Tibial nerve (tissue), 4 donors: ENCODE results near the gene PTPA. TPM values are rescaled to one million over a fixed set of nuclear protein-coding genes. Genes with fewer than 3 reads are reported as not detected.

Experiments used
- DNase-seq, 2 donors: peaks; one replicate each; pipeline ENCODE4 v3.0.0-alpha.2; 2019; ENCODE audit warnings: low spot score in 2 of 2
- H3K27ac ChIP-seq, 4 donors: fragments of 200-600 bp; sonication (generic) in 3 of 4; one replicate each; pipeline ENCODE4 v1.5.1; 2017 to 2019; ENCODE audit warnings: mild to moderate bottlenecking in 1 of 4
- H3K27me3 ChIP-seq, 2 donors: fragments of 200-600 bp; sonication (generic) in 1 of 2; one replicate each; pipeline versions ENCODE4 v1.5.1 to v1.6.0; 2017 to 2019
- H3K36me3 ChIP-seq, 3 donors: fragments of 200-600 bp; sonication (generic); one replicate each; pipeline ENCODE4 v1.5.1; 2018 to 2019
- H3K4me1 ChIP-seq, 4 donors: fragments of 200-600 bp; sonication (generic) in 3 of 4; one replicate each; pipeline ENCODE4 v1.5.1; 2017 to 2019
- H3K4me3 ChIP-seq, 4 donors: fragments of 200-600 bp; sonication (generic) in 3 of 4; one replicate each; pipeline ENCODE4 v1.5.1; 2017 to 2019; ENCODE audit warnings: mild to moderate bottlenecking in 1 of 4, moderate library complexity in 1 of 4
- H3K9me3 ChIP-seq, 4 donors: fragments of 200-600 bp; sonication (generic) in 3 of 4; one replicate each; pipeline ENCODE4 v1.5.1; 2017 to 2019
- CTCF ChIP-seq, 5 experiments: fragments of 200-600 bp in 3 of 5; fragments of 450-650 bp in 2 of 5; sonication (generic) in 3 of 5; IDR thresholded peaks; one replicate each; pipeline ENCODE4 v1.5.1; 2016 to 2019; ENCODE audit warnings: antibody characterized with exemption in 5 of 5, mild to moderate bottlenecking in 3 of 5, moderate library complexity in 2 of 5
- EP300 ChIP-seq, 2 donors: sonication (generic); formaldehyde crosslinking; IDR thresholded peaks; one replicate each; pipeline ENCODE4 v1.6.1; 2017; ENCODE audit warnings: antibody characterized with exemption in 2 of 2, mild to moderate bottlenecking in 1 of 2
- POLR2A ChIP-seq, 2 donors: fragments of 450-650 bp; IDR thresholded peaks; one replicate each; pipeline ENCODE4 v1.6.1; 2017; ENCODE audit warnings: antibody characterized with exemption in 2 of 2, mild to moderate bottlenecking in 2 of 2, moderate library complexity in 2 of 2
- WGBS, 2 donors: methylation state at CpG; one replicate each; pipeline ENCODE4 v1.1.5; 2018; 5-methylcytosine and 5-hydroxymethylcytosine counted together
- total RNA-seq, 4 donors: library from RNA; depleted of rRNA; stranded (reverse); fragments of >200 nt; gene quantifications; one replicate each; pipeline ENCODE4 v1.1.0, GENCODE V29; 2016

The PTPA gene
- total RNA-seq, 4 donors from 2014 or later = 38.0 to 50.1 (median 44.0) TPM

- no peak for DNase-seq
- Histone ChIP-seq H3K36me3 (no peaks in the 10 kb centered on the region), H3K27ac (peak overlapping the region; percentile 93 to 99 (median 98)), H3K4me1 (peaks cover 0 to 31% (median 19%) of the 10 kb centered on the region in 4 donors), H3K27me3 (no peaks in the 10 kb centered on the region), H3K4me3 (peak overlapping the region; percentile 74 to 92 (median 86)), H3K9me3 (no peaks in the 10 kb centered on the region)
- TF ChIP-seq EP300 (IDR thresholded peaks at IDR 0.05) (no peak), POLR2A (IDR thresholded peaks at IDR 0.05) (no peak), CTCF (IDR thresholded peaks at IDR 0.05) (no peak)
- 23 to 31% methylated on average over 18 to 26 of the region's 29 CpGs for WGBS, 2 donors
These were observed 62.3 kb downstream of the PTPA start for GRCh38 chr9:129173296-129174101.

- Histone ChIP-seq H3K27ac (peak overlapping the region; percentile 93 to 99 (median 98)), H3K27me3 (no peaks in the 10 kb centered on the region), H3K36me3 (no peaks in the 10 kb centered on the region), H3K9me3 (no peaks in the 10 kb centered on the region), H3K4me1 (peaks cover 0 to 38% (median 21%) of the 10 kb centered on the region in 4 donors), H3K4me3 (peak overlapping the region; percentile 74 to 92 (median 86))
- TF ChIP-seq EP300 (IDR thresholded peaks at IDR 0.05) = peak in 1 of 2 donors; percentile 88
- TF ChIP-seq CTCF (IDR thresholded peaks at IDR 0.05) = peak; percentile 97 to 99 (median 98)
- peak in 1 of 2 donors; percentile 25 for TF ChIP-seq POLR2A (IDR thresholded peaks at IDR 0.05)
- DNase-seq = peak; percentile 92 to 97
- 0% methylated on average over 37 of the region's 55 CpGs for WGBS, 2 donors
These were observed 63.0 kb downstream of the PTPA start for GRCh38 chr9:129174102-129174723.

- 1% methylated on average over 52 of the region's 53 CpGs for WGBS, 2 donors
- Histone ChIP-seq H3K4me1 (peaks cover 0 to 38% (median 21%) of the 10 kb centered on the region in 4 donors), H3K27ac (peak overlapping the region; percentile 93 to 99 (median 98)), H3K36me3 (no peaks in the 10 kb centered on the region), H3K9me3 (no peaks in the 10 kb centered on the region), H3K27me3 (no peaks in the 10 kb centered on the region), H3K4me3 (peak overlapping the region; percentile 74 to 92 (median 86))
- peak; percentile 66 to 69 for DNase-seq
- TF ChIP-seq CTCF (IDR thresholded peaks at IDR 0.05) (peak in 2 of 5 experiments; percentile 23 to 24), EP300 (IDR thresholded peaks at IDR 0.05) (peak in 1 of 2 donors; percentile 79), POLR2A (IDR thresholded peaks at IDR 0.05) (peak; percentile 50 to 67)
These were observed 63.7 kb downstream of the PTPA start for GRCh38 chr9:129174724-129175514.

- TF ChIP-seq EP300 (IDR thresholded peaks at IDR 0.05) (no peak), POLR2A (IDR thresholded peaks at IDR 0.05) (no peak), CTCF (IDR thresholded peaks at IDR 0.05) (no peak)
- 0% methylated on average over 10 of the region's 10 CpGs for WGBS, 2 donors
- Histone ChIP-seq H3K36me3 (no peaks in the 10 kb centered on the region), H3K4me3 (peak overlapping the region; percentile 74 to 92 (median 86)), H3K27ac (peak overlapping the region; percentile 93 to 99 (median 98)), H3K9me3 (no peaks in the 10 kb centered on the region), H3K27me3 (no peaks in the 10 kb centered on the region), H3K4me1 (peaks cover 0 to 35% (median 21%) of the 10 kb centered on the region in 4 donors)
- no peak for DNase-seq
These were observed 64.3 kb downstream of the PTPA start for GRCh38 chr9:129175515-129175824.
